Neural cell (in vitro differentiated cells): ENCODE data around the gene UGP2. TPM values are rescaled to one million over a fixed set of nuclear protein-coding genes. Genes with fewer than 3 reads are reported as not detected.
"Not testable (repeated sequence)": the region's sequence is repeated elsewhere in the genome, so short reads cannot be mapped to it uniquely, and the experiment has no call there.

Experiments used
- H2AFZ ChIP-seq: fragments of 200-600, 300-800 bp; sonication (generic), shearing (Covaris generic); 2 replicates; pipeline ENCODE4 v1.6.0; 2014; ENCODE audit warnings: low read depth, mild to moderate bottlenecking, antibody characterized with exemption, low read length, moderate library complexity
- H3F3A ChIP-seq: fragments of 200-600 bp; shearing (Covaris generic); 2 replicates; pipeline ENCODE4 v1.6.1; 2016; ENCODE audit warnings: mild to moderate bottlenecking, moderate library complexity, mixed read lengths, antibody characterized with exemption, low read length; ENCODE audit not compliant: insufficient read depth, poor library complexity, severe bottlenecking
- H3K27ac ChIP-seq: fragments of 200-600, 300-800 bp; sonication (generic), shearing (Covaris generic); 2 replicates; pipeline ENCODE4 v1.5.1; 2014; ENCODE audit warnings: mild to moderate bottlenecking, low read length, moderate library complexity
- H3K27me3 ChIP-seq: fragments of 300-800, 200-600 bp; sonication (generic), shearing (Covaris generic); 2 replicates; pipeline ENCODE4 v1.6.0; 2014; ENCODE audit warnings: mild to moderate bottlenecking, low read depth, low read length, moderate library complexity; ENCODE audit not compliant: insufficient read depth
- H3K36me3 ChIP-seq: fragments of 300-800, 200-600 bp; sonication (generic), shearing (Covaris generic); 2 replicates; pipeline ENCODE4 v1.5.1; 2014; ENCODE audit warnings: mild to moderate bottlenecking, antibody characterized with exemption, low read length, moderate library complexity; ENCODE audit not compliant: insufficient read depth
- H3K4me2 ChIP-seq: fragments of 300-800, 200-600 bp; sonication (generic), shearing (Covaris generic); 2 replicates; pipeline ENCODE4 v1.6.0; 2014; ENCODE audit warnings: mild to moderate bottlenecking, low read length
- H3K4me3 ChIP-seq: fragments of 300-800, 200-600 bp; sonication (generic), shearing (Covaris generic); 2 replicates; pipeline ENCODE4 v1.5.1; 2014; ENCODE audit warnings: mild to moderate bottlenecking, low read length, moderate library complexity
- H3K79me2 ChIP-seq: fragments of 200-600 bp; shearing (Covaris generic); replicated peaks from 2 replicates; pipeline ENCODE4 v1.6.0; 2014; ENCODE audit warnings: mild to moderate bottlenecking, low read length, moderate library complexity; ENCODE audit not compliant: insufficient read depth
- H3K9ac ChIP-seq: fragments of 300-800, 200-600 bp; sonication (generic), shearing (Covaris generic); 2 replicates; pipeline ENCODE4 v1.6.1; 2016; ENCODE audit warnings: mild to moderate bottlenecking, low read length, mixed read lengths
- H3K9me2 ChIP-seq: fragments of 200-600 bp; shearing (Covaris generic); 2 replicates; pipeline ENCODE4 v1.6.1; 2016; ENCODE audit warnings: mild to moderate bottlenecking, low read length, mixed read lengths; ENCODE audit not compliant: insufficient read depth
- H3K9me3 ChIP-seq: fragments of 200-600, 300-800 bp; sonication (generic), shearing (Covaris generic); 2 replicates; pipeline ENCODE4 v1.6.1; 2016; ENCODE audit warnings: mild to moderate bottlenecking, mixed run types, low read length, moderate library complexity, mixed read lengths
- H4K20me1 ChIP-seq: fragments of 200-600 bp; shearing (Covaris generic); 2 replicates; pipeline ENCODE4 v1.6.1; 2016; ENCODE audit warnings: mild to moderate bottlenecking, mixed run types; ENCODE audit not compliant: insufficient read depth
- CTCF ChIP-seq: fragments of 450-650 bp; IDR thresholded peaks from 2 replicates; pipeline ENCODE4 v1.5.1; 2014; ENCODE audit warnings: antibody characterized with exemption, mild to moderate bottlenecking, moderate library complexity; ENCODE audit not compliant: poor library complexity, severe bottlenecking
- EP300 ChIP-seq: fragments of 450-650 bp; conservative IDR thresholded peaks from 2 replicates; pipeline ENCODE4 v1.6.1; 2014; ENCODE audit warnings: antibody characterized with exemption, mild to moderate bottlenecking, moderate library complexity; ENCODE audit not compliant: poor library complexity, severe bottlenecking
- EZH2 ChIP-seq: fragments of 200-600, 300-800 bp; shearing (Covaris generic), sonication (generic); IDR thresholded peaks from 2 replicates; pipeline ENCODE4 v1.6.1; 2014; ENCODE audit warnings: antibody characterized with exemption, low read length, borderline replicate concordance, mild to moderate bottlenecking; ENCODE audit not compliant: insufficient read depth, poor library complexity, severe bottlenecking
- MXI1 ChIP-seq: fragments of 450-650 bp; conservative IDR thresholded peaks from 2 replicates; pipeline ENCODE4 v1.6.1; 2014; ENCODE audit warnings: antibody characterized with exemption, mild to moderate bottlenecking; ENCODE audit not compliant: poor library complexity, severe bottlenecking
- POLR2AphosphoS5 ChIP-seq: IDR thresholded peaks from 2 replicates; pipeline ENCODE4 v1.6.1; 2012
- RAD21 ChIP-seq: fragments of 450-650 bp; conservative IDR thresholded peaks from 2 replicates; pipeline ENCODE4 v1.6.1; 2014; ENCODE audit warnings: antibody characterized with exemption, mild to moderate bottlenecking, moderate library complexity
- REST ChIP-seq: IDR thresholded peaks from 2 replicates; pipeline ENCODE4 v1.6.1; 2012; ENCODE audit warnings: borderline replicate concordance
- SMC3 ChIP-seq: fragments of 450-650 bp; conservative IDR thresholded peaks from 2 replicates; pipeline ENCODE4 v1.6.1; 2014; ENCODE audit warnings: antibody characterized with exemption, mild to moderate bottlenecking, moderate library complexity; ENCODE audit not compliant: poor library complexity
- TAF1 ChIP-seq: IDR thresholded peaks from 2 replicates; pipeline ENCODE4 v1.6.1; 2012; ENCODE audit warnings: low read depth
- polyA plus RNA-seq: library from polyadenylated mRNA; depleted of rRNA; stranded (reverse); fragments of >200 nt; gene quantifications from 2 replicates; pipeline ENCODE4 v1.2.3, GENCODE V29; 2014
- small RNA-seq, 3 experiments: library from RNA; depleted of rRNA; stranded (forward); fragments of <200 nt; gene quantifications; one replicate each; pipeline ENCODE3, GENCODE V24; 2012

The UGP2 gene
- polyA plus RNA-seq, 1 donor from 2014 or later = 55.6 TPM

GRCh38 chr2:63914311-63914710, 72.6 kb downstream of the UGP2 start:
- Histone ChIP-seq H3K27ac (no peak overlapping the region), H3K27me3 (no peaks in the 10 kb centered on the region), H3K9me2 (no peaks in the 10 kb centered on the region), H3F3A (no peaks in the 10 kb centered on the region), H3K9ac (no peak overlapping the region), H3K4me3 (no peak overlapping the region), H3K36me3 (peaks cover 6% of the 10 kb centered on the region), H3K79me2 (no peaks in the 10 kb centered on the region), H2AFZ (no peak overlapping the region), H4K20me1 (no peaks in the 10 kb centered on the region), H3K9me3 (no peaks in the 10 kb centered on the region), H3K4me2 (no peak overlapping the region)
- no peak for TF ChIP-seq TAF1

- no peak overlapping the region for H3K4me3 ChIP-seq
- no peak overlapping the region for H3K4me2 ChIP-seq
- no peaks in the 10 kb centered on the region for H3K9me3 ChIP-seq
- H3K9ac ChIP-seq = no peak overlapping the region
- no peaks in the 10 kb centered on the region for H3K36me3 ChIP-seq
- no peaks in the 10 kb centered on the region for H3K9me2 ChIP-seq
- no peak for TF ChIP-seq CTCF
- no peak for TF ChIP-seq EZH2
- no peak for TF ChIP-seq TAF1
- TF ChIP-seq MXI1 = no peak
- no peak for TF ChIP-seq SMC3
- TF ChIP-seq RAD21 = no peak
- TF ChIP-seq POLR2AphosphoS5 = no peak
- no peak for TF ChIP-seq REST
- no peak for TF ChIP-seq EP300
- H3K79me2 ChIP-seq = no peaks in the 10 kb centered on the region
- H3K27ac ChIP-seq = no peak overlapping the region
- H2AFZ ChIP-seq = no peak overlapping the region
- H4K20me1 ChIP-seq = no peaks in the 10 kb centered on the region
- H3F3A ChIP-seq = no peaks in the 10 kb centered on the region
- no peaks in the 10 kb centered on the region for H3K27me3 ChIP-seq
Observed at GRCh38 chr2:63926815-63927214, 85.1 kb downstream of the UGP2 start.

DNA sequence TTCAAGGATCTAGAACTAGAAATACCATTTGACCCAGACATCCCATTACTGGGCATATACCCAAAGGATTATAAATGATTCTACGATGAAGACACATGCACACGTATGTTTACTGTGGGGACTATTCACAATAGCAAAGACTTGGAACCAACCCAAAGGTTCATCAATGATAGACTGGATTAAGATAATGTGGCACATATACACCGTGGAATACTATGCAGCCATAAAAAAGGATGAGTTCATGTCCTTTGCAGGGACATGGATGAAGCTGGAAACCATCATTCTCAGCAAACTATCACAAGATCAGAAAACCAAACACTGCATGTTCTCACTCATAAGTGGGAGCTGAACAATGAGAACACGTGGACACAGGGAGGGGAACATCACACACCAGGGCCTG, 90.4 kb downstream of the UGP2 start:
- H3K79me2 ChIP-seq, H3K4me3 ChIP-seq, H2AFZ ChIP-seq, H3K36me3 ChIP-seq, H3K27me3 ChIP-seq, H3K9ac ChIP-seq, H3K9me2 ChIP-seq, H3K27ac ChIP-seq, H3K4me2 ChIP-seq, H4K20me1 ChIP-seq, H3K9me3 ChIP-seq, H3F3A ChIP-seq: not testable (repeated sequence)

Small RNA genes within 50 kb of the gene (small RNA-seq; reads per million reads assigned to genes)
- 0 reads per million in 3 experiments for gene RF01293

Other genes starting within 250 kb of the UGP2 start
- gene VPS54, start 177.5 kb downstream of the UGP2 start, polyA plus RNA-seq = 34.2 and 35.3 TPM in 2 replicates